Stimulated activated naive CD8-positive, alpha-beta T cell treated with anti-CD3 and anti-CD28 coated beads, Interleukin-15, Interleukin-2, amounts not matched to agents 100 ng/mL and 50 ng/mL, for 24 hours (primary cell): ENCODE measurements around the gene TYW1.
"Not testable (repeated sequence)": the region's sequence is repeated elsewhere in the genome, so short reads cannot be mapped to it uniquely, and the experiment has no call there.

Experiments used
- H3K27ac Mint-ChIP-seq: one replicate; pipeline ENCODE4 v1.8.0; 2021; ENCODE audit warnings: mild to moderate bottlenecking, mixed read lengths
- H3K27me3 Mint-ChIP-seq: one replicate; pipeline ENCODE4 v1.8.0; 2021; ENCODE audit warnings: mixed read lengths
- H3K36me3 Mint-ChIP-seq: one replicate; pipeline ENCODE4 v1.8.0; 2021; ENCODE audit warnings: low read depth, mixed read lengths
- H3K4me1 Mint-ChIP-seq: one replicate; pipeline ENCODE4 v1.8.0; 2021; ENCODE audit warnings: low read depth, mixed read lengths
- H3K4me3 Mint-ChIP-seq: one replicate; pipeline ENCODE4 v1.8.0; 2021; ENCODE audit warnings: mild to moderate bottlenecking, mixed read lengths
- H3K9me3 Mint-ChIP-seq: one replicate; pipeline ENCODE4 v1.8.0; 2021; ENCODE audit warnings: mixed read lengths

The TYW1 gene

DNA sequence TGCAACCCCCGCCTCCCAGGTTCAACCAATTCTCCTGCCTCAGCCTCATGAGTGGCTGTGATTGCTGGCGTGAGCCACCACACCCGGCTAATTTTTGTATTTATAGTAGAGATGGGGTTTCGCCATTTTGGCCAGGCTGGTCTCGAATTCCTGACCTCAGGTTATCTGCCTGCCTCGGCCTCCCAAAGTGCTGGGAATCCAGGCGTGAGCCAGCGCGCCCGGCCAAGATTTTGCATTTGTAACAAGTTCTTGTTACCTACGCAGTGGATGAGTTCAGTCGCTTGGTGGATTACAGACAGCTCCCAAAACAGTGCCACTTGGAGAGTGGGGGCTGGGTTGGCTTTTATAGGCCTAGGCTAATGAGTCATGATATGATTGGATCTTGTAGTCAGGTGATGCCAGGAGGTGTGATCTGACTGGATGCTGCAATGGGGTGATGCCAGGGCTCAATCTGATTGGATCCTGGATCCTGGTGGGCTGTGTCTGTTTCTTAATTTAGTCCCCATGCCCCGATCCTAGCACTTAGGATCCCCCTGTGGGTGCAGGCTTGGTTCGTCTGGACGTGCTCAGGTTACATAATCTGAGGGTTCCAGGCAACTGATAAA lies 21.5 kb upstream of the TYW1 start:
- H3K27ac Mint-ChIP-seq, result no peak overlapping the region
- H3K36me3 Mint-ChIP-seq, result peaks cover 5% of the 10 kb centered on the region
- no peak overlapping the region for H3K4me3 Mint-ChIP-seq
- H3K9me3 Mint-ChIP-seq, result peaks cover 6% of the 10 kb centered on the region
- H3K4me1 Mint-ChIP-seq, result no peaks in the 10 kb centered on the region
- no peaks in the 10 kb centered on the region for H3K27me3 Mint-ChIP-seq

DNA sequence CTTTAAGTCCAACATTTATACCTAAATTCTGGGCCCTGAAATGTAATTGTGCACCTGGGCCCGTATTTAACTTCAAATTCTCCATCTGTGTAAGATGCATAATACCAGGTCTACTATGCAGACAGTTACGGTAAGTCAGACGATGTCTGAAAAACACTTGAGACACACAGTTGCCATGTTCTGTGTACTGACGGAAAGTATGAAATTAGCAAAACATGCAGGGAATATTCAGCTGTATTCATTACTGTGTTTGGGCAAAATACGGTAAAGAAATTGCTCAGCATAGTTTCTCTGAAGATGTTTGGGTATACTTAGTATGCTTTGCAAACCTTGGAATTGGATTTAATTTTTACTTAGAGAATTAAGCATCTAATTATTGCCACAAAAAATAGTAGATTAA lies 18.3 kb upstream of the TYW1 start:
- H3K4me1 Mint-ChIP-seq, H3K4me3 Mint-ChIP-seq, H3K27ac Mint-ChIP-seq, H3K27me3 Mint-ChIP-seq: not testable (repeated sequence)
- H3K36me3 Mint-ChIP-seq, result peaks cover 12% of the 10 kb centered on the region
- H3K9me3 Mint-ChIP-seq, result peaks cover 12% of the 10 kb centered on the region

DNA sequence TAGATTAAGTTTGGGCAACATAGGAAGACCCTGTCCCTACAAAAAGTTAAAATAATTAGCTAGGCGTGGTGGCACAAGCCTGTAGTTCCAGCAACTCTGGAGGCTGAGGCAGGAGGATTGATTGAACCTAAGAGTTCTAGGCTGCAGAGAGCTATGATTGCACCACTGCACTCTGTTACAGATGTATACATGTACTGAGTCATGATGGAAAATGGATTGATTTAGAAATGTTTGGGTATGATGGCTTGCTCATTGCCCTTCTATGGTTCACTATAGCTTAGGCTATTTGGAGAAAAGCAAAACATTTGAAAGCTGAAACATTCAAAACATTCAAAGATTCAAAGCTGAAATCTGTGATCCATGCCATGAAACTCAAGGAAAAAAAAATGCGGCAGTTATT lies 17.6 kb upstream of the TYW1 start:
- H3K36me3 Mint-ChIP-seq, result peaks cover 12% of the 10 kb centered on the region
- peaks cover 12% of the 10 kb centered on the region for H3K9me3 Mint-ChIP-seq
- not testable (repeated sequence) for H3K4me1 Mint-ChIP-seq, H3K27me3 Mint-ChIP-seq, H3K27ac Mint-ChIP-seq, H3K4me3 Mint-ChIP-seq

DNA sequence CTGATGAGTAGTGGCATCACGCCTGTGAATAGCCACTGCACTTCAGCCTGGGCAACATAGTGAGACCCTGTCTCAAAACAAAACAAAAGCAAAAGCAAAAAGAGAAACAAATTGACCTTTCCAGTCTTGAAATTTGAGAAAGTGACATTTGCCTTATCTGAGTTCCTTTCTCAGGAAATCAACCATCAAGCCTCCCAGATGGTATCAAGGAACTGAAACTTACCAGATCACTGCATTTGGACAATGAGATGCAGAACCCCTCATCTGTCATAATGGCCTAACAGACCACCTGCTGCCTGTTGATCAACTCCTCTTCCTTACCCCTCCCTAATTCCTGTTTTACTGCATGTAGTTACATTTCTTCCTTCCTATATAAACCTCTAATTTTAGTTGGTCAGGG lies 16.3 kb upstream of the TYW1 start:
- H3K9me3 Mint-ChIP-seq, result peaks cover 12% of the 10 kb centered on the region
- not testable (repeated sequence) for H3K4me3 Mint-ChIP-seq, H3K27ac Mint-ChIP-seq, H3K4me1 Mint-ChIP-seq, H3K27me3 Mint-ChIP-seq
- peaks cover 12% of the 10 kb centered on the region for H3K36me3 Mint-ChIP-seq

DNA sequence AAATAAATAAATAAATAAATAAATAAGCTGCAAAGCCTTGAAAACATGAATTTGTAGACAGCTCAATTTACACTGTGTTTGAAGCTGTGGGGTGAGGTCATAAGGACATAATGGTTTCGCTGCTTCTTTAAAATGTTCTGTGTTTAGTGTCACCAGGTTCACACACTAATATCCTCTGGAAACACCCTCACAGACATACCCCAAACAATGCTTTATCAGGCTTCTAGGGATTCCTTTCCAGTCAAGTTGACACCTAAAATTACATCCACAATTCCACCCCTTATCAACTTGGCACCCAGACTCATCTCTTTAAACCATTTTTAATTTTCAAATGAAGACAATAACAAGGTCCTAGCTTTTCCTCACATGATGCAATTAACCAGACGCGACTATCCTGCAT lies 7.1 kb upstream of the TYW1 start:
- not testable (repeated sequence) for H3K9me3 Mint-ChIP-seq, H3K27me3 Mint-ChIP-seq, H3K27ac Mint-ChIP-seq, H3K4me3 Mint-ChIP-seq
- peaks cover 21% of the 10 kb centered on the region for H3K4me1 Mint-ChIP-seq
- H3K36me3 Mint-ChIP-seq, result peaks cover 42% of the 10 kb centered on the region

DNA sequence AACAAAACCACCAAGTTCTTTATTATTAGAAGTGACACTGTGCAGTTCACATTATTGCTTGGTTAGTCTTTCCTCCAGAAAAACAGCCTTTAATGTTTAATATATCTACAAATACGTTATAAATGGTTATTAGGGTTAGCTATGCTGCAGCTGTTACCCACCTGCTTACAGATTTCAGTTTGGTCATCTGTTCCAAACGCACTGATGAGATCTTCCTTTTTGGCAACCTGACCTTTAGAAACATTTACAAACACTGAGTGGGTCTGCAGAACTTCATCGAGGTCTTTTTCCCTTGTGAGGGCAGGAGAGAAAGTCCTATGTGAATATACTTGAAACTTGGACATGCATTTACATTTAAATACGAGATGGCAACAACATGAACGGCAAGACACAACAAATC lies 2.6 kb upstream of the TYW1 start:
- not testable (repeated sequence) for H3K27me3 Mint-ChIP-seq, H3K9me3 Mint-ChIP-seq
- Mint-ChIP-seq H3K4me1 (peaks cover 42% of the 10 kb centered on the region), H3K36me3 (peaks cover 28% of the 10 kb centered on the region), H3K27ac (peak overlapping the region; percentile 100), H3K4me3 (peak overlapping the region; percentile 100)

DNA sequence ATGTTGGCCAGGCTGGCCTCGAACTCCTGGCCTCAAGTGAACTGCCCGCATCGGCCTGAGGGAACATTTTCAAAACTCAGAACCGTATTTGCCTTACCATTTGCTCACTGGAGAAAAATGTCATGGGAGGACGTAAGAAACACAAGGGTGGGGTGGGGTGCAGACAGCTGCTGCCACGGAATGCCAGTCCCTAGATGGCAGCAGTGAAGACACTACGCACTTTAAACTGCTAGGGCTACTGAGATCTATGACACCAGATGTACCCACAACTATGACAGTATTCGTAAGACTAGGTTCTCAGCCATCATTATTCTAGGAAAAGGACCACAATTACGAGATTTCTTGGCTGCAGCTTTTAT lies 2.0 kb upstream of the TYW1 start:
- not testable (repeated sequence) for H3K9me3 Mint-ChIP-seq, H3K27me3 Mint-ChIP-seq
- Mint-ChIP-seq H3K4me1 (peaks cover 42% of the 10 kb centered on the region), H3K4me3 (peak overlapping the region; percentile 100), H3K27ac (peak overlapping the region; percentile 100), H3K36me3 (peaks cover 28% of the 10 kb centered on the region)

DNA sequence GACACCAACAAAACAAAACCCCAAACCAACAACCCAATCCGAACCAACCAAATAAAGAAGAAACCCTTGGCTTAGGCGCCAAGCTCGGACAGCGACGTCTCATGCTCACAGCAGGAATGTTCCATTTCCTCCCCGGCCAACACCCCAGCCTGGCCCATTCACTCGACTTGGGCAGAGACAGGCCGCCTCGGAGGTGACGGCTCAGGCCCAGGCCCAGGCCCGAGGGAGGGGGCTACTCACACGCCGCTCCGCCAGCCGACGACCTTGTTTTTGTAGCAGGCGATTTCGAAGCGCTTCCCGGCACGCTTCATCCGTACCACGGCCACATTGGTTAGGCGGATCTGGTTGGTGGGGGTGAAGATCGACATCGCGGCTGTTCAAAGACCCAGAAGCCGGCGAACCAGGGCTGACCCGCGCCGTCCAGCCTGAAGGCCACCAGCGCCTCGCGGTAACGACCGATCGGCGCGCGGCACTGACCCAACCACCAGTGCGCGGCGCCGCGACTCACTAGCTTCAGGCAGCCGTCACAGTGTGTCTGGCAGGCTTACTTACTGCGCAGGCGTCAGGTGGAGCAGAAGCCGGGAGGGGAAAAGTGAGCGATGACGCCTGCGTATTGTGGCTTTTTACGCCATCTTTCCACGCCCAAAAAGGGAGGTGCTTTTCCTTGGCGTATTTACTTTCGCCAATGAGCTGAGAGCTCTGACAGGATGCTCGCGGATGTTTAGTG lies 1.4 kb upstream of the TYW1 start, which contains the start of gene SBDS:
SBDS (minus strand) TSS at position 537 of the 727 bp plus-strand sequence; CDS start at position 368, 169 bp downstream.
- Mint-ChIP-seq H3K4me3 (peak within 1 kb of the TSS; percentile 100), H3K27ac (peak within 1 kb of the TSS; percentile 100), H3K36me3 (peaks cover 27% of the 10 kb centered on the region), H3K4me1 (peaks cover 42% of the 10 kb centered on the region)
- H3K9me3 Mint-ChIP-seq, H3K27me3 Mint-ChIP-seq: not testable (repeated sequence)

DNA sequence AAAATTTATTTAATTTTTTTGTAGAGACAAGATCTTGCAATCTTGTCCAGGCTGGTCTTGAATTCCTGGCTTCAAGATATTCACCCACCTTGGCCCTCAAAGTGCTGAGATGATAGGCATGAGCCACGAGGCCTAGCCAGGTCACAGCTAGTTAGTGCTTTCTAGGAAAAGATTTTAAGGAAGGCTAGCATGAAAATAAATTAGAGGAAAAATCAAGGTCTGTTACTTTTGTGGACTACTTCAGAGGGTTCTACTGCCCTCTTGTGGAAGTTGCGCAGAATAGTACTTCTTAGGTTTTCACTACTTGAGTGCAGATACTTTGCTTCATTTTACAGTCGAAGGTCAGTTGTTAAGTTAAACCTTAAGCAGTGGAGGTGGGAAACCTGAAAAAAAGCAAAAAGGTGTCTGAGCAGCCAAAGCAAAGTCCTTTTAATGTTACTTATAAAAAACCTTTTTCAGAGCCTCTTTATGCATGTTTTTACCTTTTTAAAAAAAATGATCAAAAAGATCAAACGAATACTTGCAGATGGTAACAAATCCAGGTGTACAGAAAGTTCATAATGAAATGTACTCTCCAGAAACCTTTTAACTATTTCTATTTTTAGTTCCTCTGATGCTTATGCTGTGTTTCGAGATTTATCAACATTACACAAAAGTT lies 4.1 kb downstream of the TYW1 start:
- H3K27me3 Mint-ChIP-seq, H3K27ac Mint-ChIP-seq, H3K9me3 Mint-ChIP-seq, H3K4me3 Mint-ChIP-seq: not testable (repeated sequence)
- Mint-ChIP-seq H3K4me1 (peaks cover 21% of the 10 kb centered on the region), H3K36me3 (peaks cover 29% of the 10 kb centered on the region)

DNA sequence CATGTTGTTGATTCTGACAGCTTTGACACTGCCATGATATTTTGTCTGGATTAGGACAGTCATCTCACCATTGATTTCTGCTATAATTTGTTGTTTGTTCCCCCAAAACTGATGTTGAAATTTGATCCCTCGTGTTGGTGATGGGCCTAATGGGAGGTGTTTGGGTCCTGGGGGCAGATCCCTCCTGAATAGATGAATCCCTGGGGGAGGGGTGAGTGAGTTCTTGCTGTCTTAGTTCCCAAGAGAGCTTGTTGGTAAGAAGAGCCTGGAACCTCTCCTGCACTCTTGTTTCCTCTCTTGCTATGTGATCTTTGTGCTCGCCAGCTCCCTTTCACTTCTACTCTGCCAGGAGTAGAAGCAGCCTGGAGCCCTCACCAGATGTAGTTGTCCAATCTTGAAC lies 7.5 kb downstream of the TYW1 start:
- H3K27me3 Mint-ChIP-seq, H3K9me3 Mint-ChIP-seq, H3K4me1 Mint-ChIP-seq, H3K27ac Mint-ChIP-seq, H3K4me3 Mint-ChIP-seq: not testable (repeated sequence)
- peaks cover 58% of the 10 kb centered on the region for H3K36me3 Mint-ChIP-seq

DNA sequence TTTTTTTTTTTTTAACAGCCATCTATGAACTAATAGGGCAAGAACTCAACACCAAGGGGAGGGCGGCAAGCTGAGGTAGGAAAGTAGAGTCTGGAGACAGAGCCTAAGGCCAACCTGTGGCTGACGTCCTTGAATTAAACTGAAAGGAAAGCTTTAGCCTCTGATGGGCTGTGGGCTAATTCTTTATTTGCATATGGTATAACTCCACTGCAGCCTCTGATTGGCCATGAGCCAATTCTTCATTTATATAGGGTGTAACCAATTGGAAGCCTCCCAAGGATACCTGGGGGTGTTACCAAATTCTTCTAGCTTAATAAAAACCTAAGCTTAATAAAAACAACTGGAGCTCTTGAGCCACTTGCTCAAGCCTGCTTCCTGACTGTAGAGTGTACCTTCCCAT lies 10.3 kb downstream of the TYW1 start:
- H3K4me1 Mint-ChIP-seq, result peaks cover 3% of the 10 kb centered on the region
- no peak overlapping the region for H3K27ac Mint-ChIP-seq
- H3K4me3 Mint-ChIP-seq, result no peak overlapping the region
- peaks cover 60% of the 10 kb centered on the region for H3K36me3 Mint-ChIP-seq
- no peaks in the 10 kb centered on the region for H3K27me3 Mint-ChIP-seq
- no peaks in the 10 kb centered on the region for H3K9me3 Mint-ChIP-seq

DNA sequence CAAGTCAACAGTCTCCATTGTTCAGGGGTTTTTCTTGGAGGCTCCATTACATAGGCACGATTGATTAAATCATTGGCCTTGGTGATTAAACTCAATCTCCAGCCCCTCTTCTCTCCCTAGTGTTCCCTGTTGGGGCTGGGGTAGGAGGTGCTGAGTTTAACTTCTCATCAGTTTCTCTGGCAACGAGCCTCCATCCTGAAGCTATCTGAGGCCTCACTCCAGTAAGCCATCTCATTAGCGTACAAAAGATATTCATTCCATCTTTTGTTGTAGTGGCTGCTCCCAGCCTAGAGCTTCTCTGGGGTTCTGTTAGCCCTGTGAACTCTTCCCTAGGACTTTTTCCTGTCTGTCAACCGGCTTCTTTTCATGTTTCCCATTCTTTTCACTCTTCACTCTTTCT lies 11.6 kb downstream of the TYW1 start:
- Mint-ChIP-seq H3K27me3 (no peaks in the 10 kb centered on the region), H3K9me3 (no peaks in the 10 kb centered on the region), H3K36me3 (peaks cover 63% of the 10 kb centered on the region), H3K4me3 (no peak overlapping the region), H3K4me1 (no peaks in the 10 kb centered on the region), H3K27ac (no peak overlapping the region)

DNA sequence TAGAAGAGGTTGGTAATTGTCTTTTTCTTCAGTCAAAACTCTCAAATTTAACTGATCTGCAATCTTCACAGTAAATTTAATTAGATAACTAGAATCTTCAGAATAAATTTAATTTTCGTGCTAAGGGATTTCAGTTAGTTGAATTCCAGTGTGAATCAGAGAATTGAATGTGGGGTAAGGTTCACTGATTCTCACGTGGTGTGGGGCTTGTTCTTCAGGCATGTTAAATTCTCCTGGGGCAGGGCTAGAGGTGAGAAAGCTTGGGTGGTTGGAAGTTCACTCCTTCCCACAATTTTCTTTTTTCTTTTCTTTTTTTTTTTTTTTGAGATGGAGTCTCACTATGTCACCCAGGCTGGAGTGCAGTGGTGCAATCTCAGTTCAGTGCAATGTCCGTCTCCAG lies 13.0 kb downstream of the TYW1 start:
- H3K4me1 Mint-ChIP-seq, H3K27me3 Mint-ChIP-seq, H3K9me3 Mint-ChIP-seq, H3K4me3 Mint-ChIP-seq, H3K27ac Mint-ChIP-seq: not testable (repeated sequence)
- peaks cover 68% of the 10 kb centered on the region for H3K36me3 Mint-ChIP-seq

DNA sequence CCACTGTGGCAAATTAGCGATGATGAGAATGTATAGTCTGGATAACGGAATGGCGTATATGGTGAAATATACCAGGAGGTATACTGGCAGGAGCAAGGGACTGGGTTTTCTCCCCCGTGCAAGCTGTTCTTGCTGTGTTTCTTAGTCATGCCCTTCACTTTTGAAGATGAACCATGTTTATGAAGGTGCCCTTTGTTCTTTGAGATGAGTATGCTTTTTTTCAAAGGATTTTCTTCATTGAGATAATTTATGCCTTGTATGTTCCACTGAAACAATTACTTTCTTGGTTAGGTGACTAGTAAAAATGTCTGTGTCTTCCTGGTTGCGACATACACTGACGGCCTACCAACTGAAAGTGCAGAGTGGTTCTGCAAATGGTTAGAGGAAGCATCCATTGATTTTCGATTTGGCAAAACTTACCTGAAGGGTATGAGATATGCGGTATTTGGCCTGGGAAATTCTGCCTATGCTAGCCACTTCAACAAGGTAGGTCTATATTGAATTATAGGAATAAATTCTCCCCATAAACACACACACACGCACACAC lies 17.5 kb downstream of the TYW1 start:
- not testable (repeated sequence) for H3K4me1 Mint-ChIP-seq, H3K27me3 Mint-ChIP-seq, H3K9me3 Mint-ChIP-seq, H3K27ac Mint-ChIP-seq, H3K4me3 Mint-ChIP-seq
- H3K36me3 Mint-ChIP-seq, result peaks cover 54% of the 10 kb centered on the region

DNA sequence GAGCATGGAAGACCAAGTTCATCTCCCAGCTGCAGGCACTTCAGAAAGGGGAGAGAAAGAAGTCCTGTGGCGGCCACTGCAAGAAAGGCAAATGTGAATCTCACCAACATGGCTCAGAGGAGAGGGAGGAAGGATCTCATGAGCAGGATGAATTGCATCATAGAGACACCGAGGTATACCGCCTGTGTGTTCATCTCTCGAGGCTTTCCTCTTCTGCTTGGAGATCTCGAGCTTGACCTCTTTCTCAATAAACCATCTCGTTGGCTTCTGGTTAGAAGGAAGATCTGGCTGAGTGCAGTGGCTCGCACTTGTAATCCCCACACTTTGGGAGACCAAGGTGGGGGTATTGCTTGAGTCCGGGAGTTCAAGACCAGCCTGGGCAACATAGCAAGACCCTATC lies 21.3 kb downstream of the TYW1 start:
- peaks cover 67% of the 10 kb centered on the region for H3K36me3 Mint-ChIP-seq
- H3K4me1 Mint-ChIP-seq, H3K9me3 Mint-ChIP-seq, H3K4me3 Mint-ChIP-seq, H3K27me3 Mint-ChIP-seq, H3K27ac Mint-ChIP-seq: not testable (repeated sequence)
